OCI-LY1 (cell line): ENCODE results near the gene RBM10.
"Not testable (repeated sequence)": the region's sequence is repeated elsewhere in the genome, so short reads cannot be mapped to it uniquely, and the experiment has no call there.

Experiments used
- H2AFZ ChIP-seq: fragments of 200-600 bp; sonication (generic), shearing (Covaris generic); 2 replicates; pipeline ENCODE4 v1.6.0; 2014; ENCODE audit warnings: antibody characterized with exemption, mild to moderate bottlenecking, low read length
- H3F3A ChIP-seq: fragments of 200-600 bp; sonication (generic), shearing (Covaris generic); 2 replicates; pipeline ENCODE4 v1.6.0; 2014; ENCODE audit warnings: mild to moderate bottlenecking, antibody characterized with exemption, low read length, moderate library complexity; ENCODE audit not compliant: insufficient read depth
- H3K27ac ChIP-seq: fragments of 200-600 bp; sonication (generic); 2 replicates; pipeline ENCODE4 v1.5.1; 2014; ENCODE audit warnings: low read length, mixed run types, mild to moderate bottlenecking, low read depth; ENCODE audit not compliant: poor library complexity, severe bottlenecking
- H3K27me3 ChIP-seq: fragments of 200-600 bp; sonication (generic); 2 replicates; pipeline ENCODE4 v1.6.0; 2014; ENCODE audit warnings: antibody characterized with exemption, mild to moderate bottlenecking, low read length, moderate library complexity; ENCODE audit not compliant: insufficient read depth
- H3K36me3 ChIP-seq: fragments of 200-600 bp; sonication (generic); 2 replicates; pipeline ENCODE4 v1.6.1; 2014; ENCODE audit warnings: mild to moderate bottlenecking, antibody characterized with exemption, low read length, moderate library complexity, mixed read lengths; ENCODE audit not compliant: insufficient read depth
- H3K4me1 ChIP-seq: fragments of 200-600 bp; sonication (generic); 2 replicates; pipeline ENCODE4 v1.5.1; 2014; ENCODE audit warnings: mild to moderate bottlenecking, low read length, moderate library complexity; ENCODE audit not compliant: insufficient read depth, severe bottlenecking
- H3K4me2 ChIP-seq: fragments of 200-600 bp; sonication (generic), shearing (Covaris generic); 2 replicates; pipeline ENCODE4 v1.6.1; 2014; ENCODE audit warnings: low read length
- H3K4me3 ChIP-seq: fragments of 200-600 bp; sonication (generic); 2 replicates; pipeline ENCODE4 v1.5.1; 2014; ENCODE audit warnings: low read length, low read depth, mild to moderate bottlenecking, mixed read lengths; ENCODE audit not compliant: poor library complexity, severe bottlenecking
- H3K79me2 ChIP-seq: fragments of 200-600 bp; shearing (Covaris generic); 2 replicates; pipeline ENCODE4 v1.6.1; 2016; ENCODE audit warnings: mixed run types, low read length, mixed read lengths; ENCODE audit not compliant: insufficient read depth
- H3K9ac ChIP-seq: fragments of 200-600 bp; sonication (generic), shearing (Covaris generic); 2 replicates; pipeline ENCODE4 v1.6.1; 2014; ENCODE audit warnings: mild to moderate bottlenecking, low read length, mixed read lengths
- H3K9me2 ChIP-seq: fragments of 200-600 bp; sonication (generic), shearing (Covaris generic); 2 replicates; pipeline ENCODE4 v1.6.1; 2014; ENCODE audit warnings: low read depth, mild to moderate bottlenecking, low read length, mixed read lengths
- H3K9me3 ChIP-seq: fragments of 200-600 bp; shearing (Covaris generic); 2 replicates; pipeline ENCODE4 v1.6.1; 2014; ENCODE audit warnings: low read length, mixed read lengths
- H4K20me1 ChIP-seq: fragments of 200-600 bp; sonication (generic), shearing (Covaris generic); 2 replicates; pipeline ENCODE4 v1.6.0; 2016; ENCODE audit warnings: mild to moderate bottlenecking, low read length; ENCODE audit not compliant: insufficient read depth
- CTCF ChIP-seq: fragments of 200-600 bp; sonication (generic), shearing (Covaris generic); IDR thresholded peaks from 2 replicates; pipeline ENCODE4 v1.5.1; 2017; ENCODE audit warnings: mild to moderate bottlenecking, antibody characterized with exemption, low read length, moderate library complexity, mixed read lengths
- EZH2 ChIP-seq: fragments of 200-600 bp; sonication (generic), shearing (Covaris generic); IDR thresholded peaks from 2 replicates; pipeline ENCODE4 v1.8.0; 2017; ENCODE audit warnings: borderline replicate concordance, mixed run types, mild to moderate bottlenecking, antibody characterized with exemption, low read length, moderate library complexity, mixed read lengths

The RBM10 gene

GRCh38 chrX:47112316-47112954 lies 32.6 kb upstream of the RBM10 start:
- Histone ChIP-seq H3K27ac (no peak overlapping the region), H4K20me1 (no peaks in the 10 kb centered on the region), H3K4me3 (no peak overlapping the region)

GRCh38 chrX:47116551-47117110 lies 28.4 kb upstream of the RBM10 start:
- not testable (repeated sequence) for H3K4me1 ChIP-seq, H3K27ac ChIP-seq, H4K20me1 ChIP-seq, H3K36me3 ChIP-seq, H3K4me3 ChIP-seq, H3K9ac ChIP-seq, H3K9me2 ChIP-seq, H3K9me3 ChIP-seq, H3F3A ChIP-seq, H3K4me2 ChIP-seq, H2AFZ ChIP-seq, H3K79me2 ChIP-seq, H3K27me3 ChIP-seq

More at GRCh38 chrX:47112316-47112954, 32.6 kb upstream of the RBM10 start:
- no peaks in the 10 kb centered on the region for H3K36me3 ChIP-seq
- H3F3A ChIP-seq = no peaks in the 10 kb centered on the region
- H3K9ac ChIP-seq = no peak overlapping the region
- no peaks in the 10 kb centered on the region for H3K4me1 ChIP-seq
- TF ChIP-seq CTCF (no peak), EZH2 (no peak)
- no peaks in the 10 kb centered on the region for H3K9me2 ChIP-seq
- H3K79me2 ChIP-seq = no peaks in the 10 kb centered on the region
- no peaks in the 10 kb centered on the region for H3K27me3 ChIP-seq
- H2AFZ ChIP-seq = no peak overlapping the region
- H3K9me3 ChIP-seq = no peaks in the 10 kb centered on the region
- no peak overlapping the region for H3K4me2 ChIP-seq

- H3F3A ChIP-seq, H3K9ac ChIP-seq, H4K20me1 ChIP-seq, H3K4me3 ChIP-seq, H3K27me3 ChIP-seq, H3K79me2 ChIP-seq, H2AFZ ChIP-seq, H3K9me3 ChIP-seq, H3K9me2 ChIP-seq, H3K4me2 ChIP-seq, H3K36me3 ChIP-seq, H3K4me1 ChIP-seq, H3K27ac ChIP-seq: not testable (repeated sequence)
Observed at GRCh38 chrX:47124466-47124865, 20.6 kb upstream of the RBM10 start.

- no peaks in the 10 kb centered on the region for H3F3A ChIP-seq
- peak overlapping the region; percentile 80 for H3K4me3 ChIP-seq
- no peaks in the 10 kb centered on the region for H3K27me3 ChIP-seq
- no peaks in the 10 kb centered on the region for H3K36me3 ChIP-seq
- peak overlapping the region; percentile 72 for H3K27ac ChIP-seq
- H3K4me1 ChIP-seq = peaks cover 8% of the 10 kb centered on the region
- H3K9me2 ChIP-seq = no peaks in the 10 kb centered on the region
- no peak for TF ChIP-seq EZH2
- no peak overlapping the region for H2AFZ ChIP-seq
- peak overlapping the region; percentile 74 for H3K4me2 ChIP-seq
- peak overlapping the region; percentile 76 for H3K9ac ChIP-seq
- H3K79me2 ChIP-seq = 0 out of 2 replicates have a peak, but pooled peaks cover 3% of the 10 kb centered on the region
- H4K20me1 ChIP-seq = no peaks in the 10 kb centered on the region
- H3K9me3 ChIP-seq = no peaks in the 10 kb centered on the region
Observed at GRCh38 chrX:47129157-47129898, 15.7 kb upstream of the RBM10 start.
